GM12878 (cell line): ENCODE measurements around the gene SAMSN1. TPM values are rescaled to one million over a fixed set of nuclear protein-coding genes. Genes with fewer than 3 reads are reported as not detected.
"Not testable (repeated sequence)": the region's sequence is repeated elsewhere in the genome, so short reads cannot be mapped to it uniquely, and the experiment has no call there.

Experiments
- ATAC-seq: fragments of 200-7000 bp; cut with Tn5 transposase; 3 replicates; pipeline ENCODE4 v1.9.1; 2020; ENCODE audit warnings: mild to moderate bottlenecking, moderate library complexity
- BruUV-seq: library from RNA; stranded (reverse); fragments of 400-500 nt; replicated peaks from 2 replicates; lab custom pipeline; 2021; lab: Mats Ljungman, UMichigan
- CTCF ChIA-PET: fragments of 300-600 bp; sonication (Branson Sonifier 250); formaldehyde crosslinking; extraction: SDS; loops from one replicate; lab custom pipeline; 2021; ENCODE audit warnings: inconsistent platforms; lab: Yijun Ruan, JAX
- POLR2A ChIA-PET: fragments of 350-600 bp; formaldehyde crosslinking; extraction: SDS; loops from one replicate; lab custom pipeline; 2021; ENCODE audit warnings: inconsistent platforms; lab: Charles Lee
- RAD21 ChIA-PET: fragments of 300-600 bp; sonication (Branson Sonifier 250); formaldehyde crosslinking; loops from one replicate; lab custom pipeline; 2023; ENCODE audit warnings: antibody characterized with exemption; ENCODE audit not compliant: unreplicated experiment; lab: Charles Lee
- SMC1A ChIA-PET: fragments of 300-600 bp; sonication (Branson Sonifier 250); formaldehyde crosslinking; loops from one replicate; lab custom pipeline; 2023; ENCODE audit not compliant: unreplicated experiment, uncharacterized antibody; lab: Charles Lee
- DNase-seq: peaks from one replicate; pipeline ENCODE4 v3.0.0-alpha.2; 2011; ENCODE audit warnings: low read depth, low spot score
- FAIRE-seq: peaks from 3 replicates; lab custom pipeline; 2011; peaks lifted over from hg19 to GRCh38; lab: Jason Lieb, UNC
- H2AFZ ChIP-seq: 2 replicates; pipeline ENCODE4 v1.6.0; 2011; ENCODE audit warnings: low read depth, low read length, control low read depth; ENCODE audit not compliant: control insufficient read depth
- H3K27ac ChIP-seq: 2 replicates; pipeline ENCODE4 v1.5.1; 2011; ENCODE audit warnings: control low read depth; ENCODE audit not compliant: control insufficient read depth, insufficient read depth
- H3K27me3 ChIP-seq, 2 experiments: replicated peaks in 1 of 2; 2 replicates each; pipeline versions ENCODE4 v1.6.0 to v1.6.1; 2011; ENCODE audit warnings: low read length in 1 of 2; ENCODE audit not compliant: control insufficient read depth in 2 of 2, insufficient read depth in 2 of 2
- H3K36me3 ChIP-seq, 2 experiments: 2 replicates each; pipeline ENCODE4 v1.5.1; 2011; ENCODE audit warnings: low read length in 1 of 2; ENCODE audit not compliant: control insufficient read depth in 2 of 2, insufficient read depth in 2 of 2
- H3K4me1 ChIP-seq: 2 replicates; pipeline ENCODE4 v1.6.1; 2011; ENCODE audit warnings: mild to moderate bottlenecking, low read length, moderate library complexity, mixed read lengths; ENCODE audit not compliant: control insufficient read depth, insufficient read depth
- H3K4me2 ChIP-seq: 2 replicates; pipeline ENCODE4 v1.6.0; 2011; ENCODE audit warnings: control low read depth; ENCODE audit not compliant: control insufficient read depth, insufficient read depth
- H3K4me3 ChIP-seq: fragments of 200-600 bp; sonication (generic); 2 replicates; pipeline ENCODE4 v1.5.1; 2016
- H3K79me2 ChIP-seq: 2 replicates; pipeline ENCODE4 v1.6.0; 2011; ENCODE audit warnings: low read length; ENCODE audit not compliant: control insufficient read depth, insufficient read depth
- H3K9ac ChIP-seq: 2 replicates; pipeline ENCODE4 v1.8.0; 2011; ENCODE audit warnings: low read length, control low read depth, mixed read lengths; ENCODE audit not compliant: control insufficient read depth, insufficient read depth
- H3K9me3 ChIP-seq: replicated peaks from 3 replicates; pipeline ENCODE4 v1.5.1; 2011; ENCODE audit warnings: mild to moderate bottlenecking, low read length; ENCODE audit not compliant: control insufficient read depth, insufficient read depth
- H4K20me1 ChIP-seq: 2 replicates; pipeline ENCODE4 v1.6.0; 2011; ENCODE audit not compliant: control insufficient read depth, insufficient read depth
- ASH2L ChIP-seq: fragments of 300-600, 200-600 bp; sonication (generic); IDR thresholded peaks from 2 replicates; pipeline ENCODE4 v1.6.1; 2017; ENCODE audit warnings: low read depth, mild to moderate bottlenecking, borderline replicate concordance
- EGR1 ChIP-seq, 2 experiments: IDR thresholded peaks; 1 replicate in 1 of 2; 2 replicates in 1 of 2; pipeline ENCODE4 v1.6.1; 2011 to 2012; ENCODE audit warnings: low read depth in 2 of 2, low read length in 2 of 2, borderline replicate concordance in 1 of 2, mild to moderate bottlenecking in 1 of 2, moderate library complexity in 1 of 2
- NFIC ChIP-seq: IDR thresholded peaks from 2 replicates; pipeline ENCODE4 v1.6.1; 2012; ENCODE audit warnings: low read depth, mild to moderate bottlenecking, inconsistent platforms, low read length, moderate library complexity
- RBBP5 ChIP-seq: fragments of 200-600 bp; sonication (generic); conservative IDR thresholded peaks from 2 replicates; pipeline ENCODE4 v1.6.1; 2016
- WGBS: methylation state at CpG from one replicate; pipeline ENCODE4 v1.1.6; 2016; ENCODE audit warnings: low lambda C conversion rate; ENCODE audit not compliant: insufficient replicate concordance, insufficient coverage; ENCODE audit errors: missing lambda C conversion rate; 5-methylcytosine and 5-hydroxymethylcytosine counted together
- in situ Hi-C: fragments of 300-500 bp; cut with MboI; formaldehyde crosslinking; loops from 9 replicates; pipeline ENCODE4 v1.14.3; 2018; ENCODE audit warnings: mixed read lengths
- intact Hi-C: fragments of 100-400 bp; cut with micrococcal nuclease; formaldehyde crosslinking; loops from one replicate; pipeline ENCODE4 v1.14.2; 2022; ENCODE audit not compliant: unreplicated experiment
- polyA plus RNA-seq, 11 experiments: library from polyadenylated mRNA; depleted of rRNA in 4 of 11; unstranded in 6 of 11; stranded (reverse) in 5 of 11; fragments of >200 nt; fragmentation: Nextera tagmentation in 4 of 11; fragmentation: Illumina TruSeq in 1 of 11; extraction: Ambion mirVana in 4 of 11; extraction: Trizol in 1 of 11; gene quantifications; 1 replicate in 1 of 11; 2 replicates in 10 of 11; pipeline versions ENCODE4 v1.2.1 to v1.2.3, GENCODE V29; 2011 to 2016; ENCODE audit warnings: inconsistent platforms in 2 of 11, missing spikeins in 2 of 11, low read depth in 1 of 11
- total RNA-seq, 4 experiments: library from RNA; depleted of rRNA in 3 of 4; stranded (reverse); fragments of >200 nt in 3 of 4; fragmentation: Illumina TruSeq in 1 of 4; extraction: Trizol in 1 of 4; gene quantifications; 2 replicates each; pipeline versions ENCODE4 v1.2.1 to v1.2.3, GENCODE V29; 2013 to 2021
- TF ChIP-seq, protein P1 (sequence below): IDR thresholded peaks from 2 replicates; pipeline ENCODE4 v1.6.1; 2011; ENCODE audit warnings: borderline replicate concordance, low read depth, mild to moderate bottlenecking, moderate library complexity, low read length; ENCODE audit not compliant: insufficient read depth, poor library complexity, severe bottlenecking
- TF ChIP-seq, protein P2 (sequence below): fragments of 450-650 bp; IDR thresholded peaks from 2 replicates; pipeline ENCODE4 v1.6.1; 2018; ENCODE audit warnings: mild to moderate bottlenecking, low read depth, moderate library complexity; ENCODE audit not compliant: partially characterized antibody

SAMSN1 gene
- total and polyA plus RNA-seq, 10 of the 15 experiments (the other 5 are each of a cell fraction or from before 2014, with no cell fraction given), result 23.2 to 102 (median 44.9) TPM

DNA sequence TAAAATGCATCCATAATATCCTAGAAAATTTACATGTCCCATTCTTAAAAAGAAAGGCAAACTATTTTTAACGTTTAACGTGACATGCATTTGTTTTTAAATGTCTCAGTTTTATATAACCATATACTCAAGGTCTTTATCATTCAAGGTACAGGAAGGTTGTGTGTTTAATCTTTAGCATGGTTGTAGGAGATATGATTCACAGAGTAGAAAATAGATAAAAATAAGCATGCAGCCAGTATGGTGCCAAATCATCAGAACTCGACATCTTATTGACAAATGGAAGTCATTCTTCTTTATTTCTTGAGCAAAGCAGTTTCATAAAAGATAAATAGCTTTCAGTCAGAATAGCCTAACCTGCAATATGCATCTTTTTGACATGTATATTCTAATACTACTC lies 51.0 kb downstream of the SAMSN1 start (continued):
- TF ChIP-seq, protein P1, sequence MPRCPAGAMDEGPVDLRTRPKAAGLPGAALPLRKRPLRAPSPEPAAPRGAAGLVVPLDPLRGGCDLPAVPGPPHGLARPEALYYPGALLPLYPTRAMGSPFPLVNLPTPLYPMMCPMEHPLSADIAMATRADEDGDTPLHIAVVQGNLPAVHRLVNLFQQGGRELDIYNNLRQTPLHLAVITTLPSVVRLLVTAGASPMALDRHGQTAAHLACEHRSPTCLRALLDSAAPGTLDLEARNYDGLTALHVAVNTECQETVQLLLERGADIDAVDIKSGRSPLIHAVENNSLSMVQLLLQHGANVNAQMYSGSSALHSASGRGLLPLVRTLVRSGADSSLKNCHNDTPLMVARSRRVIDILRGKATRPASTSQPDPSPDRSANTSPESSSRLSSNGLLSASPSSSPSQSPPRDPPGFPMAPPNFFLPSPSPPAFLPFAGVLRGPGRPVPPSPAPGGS, result no peak
- TF ChIP-seq, protein P2, sequence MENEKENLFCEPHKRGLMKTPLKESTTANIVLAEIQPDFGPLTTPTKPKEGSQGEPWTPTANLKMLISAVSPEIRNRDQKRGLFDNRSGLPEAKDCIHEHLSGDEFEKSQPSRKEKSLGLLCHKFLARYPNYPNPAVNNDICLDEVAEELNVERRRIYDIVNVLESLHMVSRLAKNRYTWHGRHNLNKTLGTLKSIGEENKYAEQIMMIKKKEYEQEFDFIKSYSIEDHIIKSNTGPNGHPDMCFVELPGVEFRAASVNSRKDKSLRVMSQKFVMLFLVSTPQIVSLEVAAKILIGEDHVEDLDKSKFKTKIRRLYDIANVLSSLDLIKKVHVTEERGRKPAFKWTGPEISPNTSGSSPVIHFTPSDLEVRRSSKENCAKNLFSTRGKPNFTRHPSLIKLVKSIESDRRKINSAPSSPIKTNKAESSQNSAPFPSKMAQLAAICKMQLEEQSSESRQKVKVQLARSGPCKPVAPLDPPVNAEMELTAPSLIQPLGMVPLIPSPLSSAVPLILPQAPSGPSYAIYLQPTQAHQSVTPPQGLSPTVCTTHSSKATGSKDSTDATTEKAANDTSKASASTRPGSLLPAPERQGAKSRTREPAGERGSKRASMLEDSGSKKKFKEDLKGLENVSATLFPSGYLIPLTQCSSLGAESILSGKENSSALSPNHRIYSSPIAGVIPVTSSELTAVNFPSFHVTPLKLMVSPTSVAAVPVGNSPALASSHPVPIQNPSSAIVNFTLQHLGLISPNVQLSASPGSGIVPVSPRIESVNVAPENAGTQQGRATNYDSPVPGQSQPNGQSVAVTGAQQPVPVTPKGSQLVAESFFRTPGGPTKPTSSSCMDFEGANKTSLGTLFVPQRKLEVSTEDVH, result no peak
- TF ChIP-seq EGR1 (IDR thresholded peaks at IDR 0.05; ENCODE audit: borderline replicate concordance in 1 of 2, low read depth in 2 of 2, low read length in 2 of 2), result no peak
- no peak for TF ChIP-seq RBBP5
- no peak for TF ChIP-seq ASH2L
- no peak for TF ChIP-seq NFIC

DNA sequence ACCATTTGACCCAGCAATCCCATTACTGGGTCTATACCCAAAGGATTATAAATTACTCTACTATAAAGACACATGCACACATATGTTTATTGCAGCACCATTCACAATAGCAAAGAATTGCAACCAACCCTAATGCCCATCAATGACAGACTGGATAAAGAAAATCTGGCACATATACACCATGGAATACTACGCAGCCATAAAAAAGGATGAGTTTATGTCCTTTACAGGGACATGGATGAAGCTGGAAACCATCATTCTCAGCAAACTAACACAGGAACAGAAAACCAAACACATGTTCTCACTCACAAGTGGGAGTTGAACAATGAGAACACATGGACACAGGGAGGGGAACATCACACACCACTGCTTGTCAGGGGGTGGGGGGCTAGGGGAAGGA lies 51.9 kb downstream of the SAMSN1 start:
- not testable (repeated sequence) for DNase-seq
- WGBS, result 88% methylated on average over 1 of the region's 1 CpG

More for the DNA sequence above, 51.9 kb downstream of the SAMSN1 start:
- BruUV-seq, RAD21 ChIA-PET, H3K27ac ChIP-seq, H3K79me2 ChIP-seq, H4K20me1 ChIP-seq, H3K27me3 ChIP-seq, H3K4me1 ChIP-seq, ATAC-seq, H3K9ac ChIP-seq, H2AFZ ChIP-seq, FAIRE-seq, H3K4me2 ChIP-seq, CTCF ChIA-PET, H3K4me3 ChIP-seq, in situ Hi-C loops, H3K9me3 ChIP-seq, intact Hi-C loops: not testable (repeated sequence)
- SMC1A ChIA-PET, result interaction anchor here (0.8 kb wide), 1 partner anchor 11 kb away, joined by 3 read pairs; no protein-coding TSS in a partner anchor
- POLR2A ChIA-PET, result interaction anchor here (0.8 kb wide), 1 partner anchor 12 kb away, joined by 4 read pairs; no protein-coding TSS in a partner anchor
- H3K36me3 ChIP-seq, result peaks cover 6 to 27% of the 10 kb centered on the region in 2 experiments
